ENCODE results near the gene MRPL49. TPM values are rescaled to one million over a fixed set of nuclear protein-coding genes. Genes with fewer than 3 reads are reported as not detected.

MRPL49 gene
- total and polyA plus RNA-seq, 2 experiments from 2014 or later: 27.7 to 61.9 TPM

DNA sequence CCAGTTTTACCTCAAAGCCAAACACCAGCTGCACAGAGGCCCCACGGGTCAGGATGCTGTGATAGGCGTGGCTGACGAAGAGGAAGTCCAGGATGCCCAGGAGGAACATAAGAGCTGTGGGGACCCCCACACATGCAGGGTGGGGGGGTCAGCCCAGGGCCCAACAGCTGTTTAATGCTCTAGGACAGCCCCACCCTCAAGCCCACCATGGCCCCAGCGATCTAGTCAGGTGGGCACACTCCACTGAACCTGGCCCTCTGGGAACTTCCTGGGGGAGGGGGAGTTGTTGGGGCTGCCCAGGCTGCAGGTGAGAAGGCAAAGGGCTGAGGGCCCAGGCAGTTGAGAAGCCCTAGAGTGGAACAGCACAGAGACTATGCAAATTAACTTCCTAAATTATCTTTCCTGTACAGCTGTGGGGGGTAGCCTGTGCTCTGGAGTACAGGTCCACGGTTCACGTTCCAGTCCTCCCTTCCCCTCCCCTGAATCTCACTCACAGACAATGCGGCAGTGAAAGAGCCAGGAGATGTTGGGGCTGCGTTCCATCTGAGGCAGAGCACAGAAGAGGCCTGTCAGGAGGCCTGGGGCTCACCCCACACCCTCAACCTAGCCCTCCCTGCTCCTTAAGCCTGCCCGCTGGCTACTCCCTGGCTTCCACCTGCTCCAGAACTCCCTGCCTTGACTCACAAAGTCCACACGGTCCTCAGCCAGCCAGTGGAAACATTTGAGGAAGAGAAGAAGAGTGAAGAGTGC lies 10.3 kb downstream of the MRPL49 start:
- Histone ChIP-seq H2AFZ (no peak overlapping the region), H3K4me2 (peak overlapping the region; percentile 99)

More for the DNA sequence above, 10.3 kb downstream of the MRPL49 start:
- H3K27ac Mint-ChIP-seq: no peak overlapping the region
- H3K79me2 ChIP-seq (replicated peaks; ENCODE audit: insufficient read depth): peaks cover 19% of the 10 kb centered on the region
- H3K4me3 Mint-ChIP-seq: peak overlapping the region; percentile 97
- no peak overlapping the region for H3K4me3 ChIP-seq
- H3F3A ChIP-seq (replicated peaks; ENCODE audit: low read depth): peaks cover 12% of the 10 kb centered on the region; the same call in 1 of the 2 replicates
- peaks cover 20% of the 10 kb centered on the region; the same call in 1 of the 2 replicates for H3K4me1 ChIP-seq (ENCODE audit: insufficient read depth)
- TF ChIP-seq CREB1 (CRISPR knock-in tag; IDR thresholded peaks at IDR 0.05; ENCODE audit: low read depth) (no peak), ZNF331 (CRISPR knock-in tag; IDR thresholded peaks at IDR 0.05; ENCODE audit: low read depth) (no peak), STAT1 (IDR thresholded peaks at IDR 0.05; ENCODE audit: unreplicated experiment) (no peak)
- TF ChIP-seq, protein P1, sequence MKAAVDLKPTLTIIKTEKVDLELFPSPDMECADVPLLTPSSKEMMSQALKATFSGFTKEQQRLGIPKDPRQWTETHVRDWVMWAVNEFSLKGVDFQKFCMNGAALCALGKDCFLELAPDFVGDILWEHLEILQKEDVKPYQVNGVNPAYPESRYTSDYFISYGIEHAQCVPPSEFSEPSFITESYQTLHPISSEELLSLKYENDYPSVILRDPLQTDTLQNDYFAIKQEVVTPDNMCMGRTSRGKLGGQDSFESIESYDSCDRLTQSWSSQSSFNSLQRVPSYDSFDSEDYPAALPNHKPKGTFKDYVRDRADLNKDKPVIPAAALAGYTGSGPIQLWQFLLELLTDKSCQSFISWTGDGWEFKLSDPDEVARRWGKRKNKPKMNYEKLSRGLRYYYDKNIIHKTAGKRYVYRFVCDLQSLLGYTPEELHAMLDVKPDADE (IDR thresholded peaks at IDR 0.05): no peak
- TF ChIP-seq, protein P2, sequence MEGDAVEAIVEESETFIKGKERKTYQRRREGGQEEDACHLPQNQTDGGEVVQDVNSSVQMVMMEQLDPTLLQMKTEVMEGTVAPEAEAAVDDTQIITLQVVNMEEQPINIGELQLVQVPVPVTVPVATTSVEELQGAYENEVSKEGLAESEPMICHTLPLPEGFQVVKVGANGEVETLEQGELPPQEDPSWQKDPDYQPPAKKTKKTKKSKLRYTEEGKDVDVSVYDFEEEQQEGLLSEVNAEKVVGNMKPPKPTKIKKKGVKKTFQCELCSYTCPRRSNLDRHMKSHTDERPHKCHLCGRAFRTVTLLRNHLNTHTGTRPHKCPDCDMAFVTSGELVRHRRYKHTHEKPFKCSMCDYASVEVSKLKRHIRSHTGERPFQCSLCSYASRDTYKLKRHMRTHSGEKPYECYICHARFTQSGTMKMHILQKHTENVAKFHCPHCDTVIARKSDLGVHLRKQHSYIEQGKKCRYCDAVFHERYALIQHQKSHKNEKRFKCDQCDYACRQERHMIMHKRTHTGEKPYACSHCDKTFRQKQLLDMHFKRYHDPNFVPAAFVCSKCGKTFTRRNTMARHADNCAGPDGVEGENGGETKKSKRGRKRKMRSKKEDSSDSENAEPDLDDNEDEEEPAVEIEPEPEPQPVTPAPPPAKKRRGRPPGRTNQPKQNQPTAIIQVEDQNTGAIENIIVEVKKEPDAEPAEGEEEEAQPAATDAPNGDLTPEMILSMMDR (conservative IDR thresholded peaks at IDR 0.05; ENCODE audit: low read depth in 2 of 2): no peak
- TF ChIP-seq, protein P3, sequence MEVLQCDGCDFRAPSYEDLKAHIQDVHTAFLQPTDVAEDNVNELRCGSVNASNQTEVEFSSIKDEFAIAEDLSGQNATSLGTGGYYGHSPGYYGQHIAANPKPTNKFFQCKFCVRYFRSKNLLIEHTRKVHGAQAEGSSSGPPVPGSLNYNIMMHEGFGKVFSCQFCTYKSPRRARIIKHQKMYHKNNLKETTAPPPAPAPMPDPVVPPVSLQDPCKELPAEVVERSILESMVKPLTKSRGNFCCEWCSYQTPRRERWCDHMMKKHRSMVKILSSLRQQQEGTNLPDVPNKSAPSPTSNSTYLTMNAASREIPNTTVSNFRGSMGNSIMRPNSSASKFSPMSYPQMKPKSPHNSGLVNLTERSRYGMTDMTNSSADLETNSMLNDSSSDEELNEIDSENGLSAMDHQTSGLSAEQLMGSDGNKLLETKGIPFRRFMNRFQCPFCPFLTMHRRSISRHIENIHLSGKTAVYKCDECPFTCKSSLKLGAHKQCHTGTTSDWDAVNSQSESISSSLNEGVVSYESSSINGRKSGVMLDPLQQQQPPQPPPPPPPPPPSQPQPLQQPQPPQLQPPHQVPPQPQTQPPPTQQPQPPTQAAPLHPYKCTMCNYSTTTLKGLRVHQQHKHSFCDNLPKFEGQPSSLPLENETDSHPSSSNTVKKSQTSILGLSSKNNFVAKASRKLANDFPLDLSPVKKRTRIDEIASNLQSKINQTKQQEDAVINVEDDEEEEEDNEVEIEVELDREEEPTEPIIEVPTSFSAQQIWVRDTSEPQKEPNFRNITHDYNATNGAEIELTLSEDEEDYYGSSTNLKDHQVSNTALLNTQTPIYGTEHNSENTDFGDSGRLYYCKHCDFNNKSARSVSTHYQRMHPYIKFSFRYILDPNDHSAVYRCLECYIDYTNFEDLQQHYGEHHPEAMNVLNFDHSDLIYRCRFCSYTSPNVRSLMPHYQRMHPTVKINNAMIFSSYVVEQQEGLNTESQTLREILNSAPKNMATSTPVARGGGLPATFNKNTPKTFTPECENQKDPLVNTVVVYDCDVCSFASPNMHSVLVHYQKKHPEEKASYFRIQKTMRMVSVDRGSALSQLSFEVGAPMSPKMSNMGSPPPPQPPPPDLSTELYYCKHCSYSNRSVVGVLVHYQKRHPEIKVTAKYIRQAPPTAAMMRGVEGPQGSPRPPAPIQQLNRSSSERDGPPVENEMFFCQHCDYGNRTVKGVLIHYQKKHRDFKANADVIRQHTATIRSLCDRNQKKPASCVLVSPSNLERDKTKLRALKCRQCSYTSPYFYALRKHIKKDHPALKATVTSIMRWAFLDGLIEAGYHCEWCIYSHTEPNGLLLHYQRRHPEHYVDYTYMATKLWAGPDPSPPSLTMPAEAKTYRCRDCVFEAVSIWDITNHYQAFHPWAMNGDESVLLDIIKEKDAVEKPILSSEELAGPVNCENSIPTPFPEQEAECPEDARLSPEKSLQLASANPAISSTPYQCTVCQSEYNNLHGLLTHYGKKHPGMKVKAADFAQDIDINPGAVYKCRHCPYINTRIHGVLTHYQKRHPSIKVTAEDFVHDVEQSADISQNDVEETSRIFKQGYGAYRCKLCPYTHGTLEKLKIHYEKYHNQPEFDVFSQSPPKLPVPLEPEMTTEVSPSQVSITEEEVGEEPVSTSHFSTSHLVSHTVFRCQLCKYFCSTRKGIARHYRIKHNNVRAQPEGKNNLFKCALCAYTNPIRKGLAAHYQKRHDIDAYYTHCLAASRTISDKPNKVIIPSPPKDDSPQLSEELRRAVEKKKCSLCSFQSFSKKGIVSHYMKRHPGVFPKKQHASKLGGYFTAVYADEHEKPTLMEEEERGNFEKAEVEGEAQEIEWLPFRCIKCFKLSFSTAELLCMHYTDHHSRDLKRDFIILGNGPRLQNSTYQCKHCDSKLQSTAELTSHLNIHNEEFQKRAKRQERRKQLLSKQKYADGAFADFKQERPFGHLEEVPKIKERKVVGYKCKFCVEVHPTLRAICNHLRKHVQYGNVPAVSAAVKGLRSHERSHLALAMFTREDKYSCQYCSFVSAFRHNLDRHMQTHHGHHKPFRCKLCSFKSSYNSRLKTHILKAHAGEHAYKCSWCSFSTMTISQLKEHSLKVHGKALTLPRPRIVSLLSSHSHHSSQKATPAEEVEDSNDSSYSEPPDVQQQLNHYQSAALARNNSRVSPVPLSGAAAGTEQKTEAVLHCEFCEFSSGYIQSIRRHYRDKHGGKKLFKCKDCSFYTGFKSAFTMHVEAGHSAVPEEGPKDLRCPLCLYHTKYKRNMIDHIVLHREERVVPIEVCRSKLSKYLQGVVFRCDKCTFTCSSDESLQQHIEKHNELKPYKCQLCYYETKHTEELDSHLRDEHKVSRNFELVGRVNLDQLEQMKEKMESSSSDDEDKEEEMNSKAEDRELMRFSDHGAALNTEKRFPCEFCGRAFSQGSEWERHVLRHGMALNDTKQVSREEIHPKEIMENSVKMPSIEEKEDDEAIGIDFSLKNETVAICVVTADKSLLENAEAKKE (CRISPR knock-in tag; IDR thresholded peaks at IDR 0.05): no peak
- TF ChIP-seq, protein P4, sequence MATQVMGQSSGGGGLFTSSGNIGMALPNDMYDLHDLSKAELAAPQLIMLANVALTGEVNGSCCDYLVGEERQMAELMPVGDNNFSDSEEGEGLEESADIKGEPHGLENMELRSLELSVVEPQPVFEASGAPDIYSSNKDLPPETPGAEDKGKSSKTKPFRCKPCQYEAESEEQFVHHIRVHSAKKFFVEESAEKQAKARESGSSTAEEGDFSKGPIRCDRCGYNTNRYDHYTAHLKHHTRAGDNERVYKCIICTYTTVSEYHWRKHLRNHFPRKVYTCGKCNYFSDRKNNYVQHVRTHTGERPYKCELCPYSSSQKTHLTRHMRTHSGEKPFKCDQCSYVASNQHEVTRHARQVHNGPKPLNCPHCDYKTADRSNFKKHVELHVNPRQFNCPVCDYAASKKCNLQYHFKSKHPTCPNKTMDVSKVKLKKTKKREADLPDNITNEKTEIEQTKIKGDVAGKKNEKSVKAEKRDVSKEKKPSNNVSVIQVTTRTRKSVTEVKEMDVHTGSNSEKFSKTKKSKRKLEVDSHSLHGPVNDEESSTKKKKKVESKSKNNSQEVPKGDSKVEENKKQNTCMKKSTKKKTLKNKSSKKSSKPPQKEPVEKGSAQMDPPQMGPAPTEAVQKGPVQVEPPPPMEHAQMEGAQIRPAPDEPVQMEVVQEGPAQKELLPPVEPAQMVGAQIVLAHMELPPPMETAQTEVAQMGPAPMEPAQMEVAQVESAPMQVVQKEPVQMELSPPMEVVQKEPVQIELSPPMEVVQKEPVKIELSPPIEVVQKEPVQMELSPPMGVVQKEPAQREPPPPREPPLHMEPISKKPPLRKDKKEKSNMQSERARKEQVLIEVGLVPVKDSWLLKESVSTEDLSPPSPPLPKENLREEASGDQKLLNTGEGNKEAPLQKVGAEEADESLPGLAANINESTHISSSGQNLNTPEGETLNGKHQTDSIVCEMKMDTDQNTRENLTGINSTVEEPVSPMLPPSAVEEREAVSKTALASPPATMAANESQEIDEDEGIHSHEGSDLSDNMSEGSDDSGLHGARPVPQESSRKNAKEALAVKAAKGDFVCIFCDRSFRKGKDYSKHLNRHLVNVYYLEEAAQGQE (IDR thresholded peaks at IDR 0.05; ENCODE audit: unreplicated experiment): no peak
- H3K27ac ChIP-seq (ENCODE audit: low read depth): no peak overlapping the region
- no peaks in the 10 kb centered on the region for H3K9me3 Mint-ChIP-seq
- H3K4me1 Mint-ChIP-seq: peaks cover 19% of the 10 kb centered on the region
- H3K9me2 ChIP-seq (ENCODE audit: insufficient read depth): no peaks in the 10 kb centered on the region
- ATAC-seq (no peak), DNase-seq (ENCODE audit: low spot score) (no peak)
- H3K36me3 Mint-ChIP-seq (ENCODE audit: low read depth): peaks cover 22% of the 10 kb centered on the region
- peaks cover 18% of the 10 kb centered on the region for H3K27me3 Mint-ChIP-seq (ENCODE audit: insufficient read depth, low read depth, poor library complexity)
- peaks cover 1% of the 10 kb centered on the region for H3K36me3 ChIP-seq (ENCODE audit: insufficient read depth)
- no peaks in the 10 kb centered on the region for H4K20me1 ChIP-seq (replicated peaks; ENCODE audit: insufficient read depth)
- H3K27me3 ChIP-seq (ENCODE audit: insufficient read depth): no peaks in the 10 kb centered on the region
